HepG2 (cell line): Measurements from ENCODE around the gene RCOR1. TPM values are rescaled to one million over a fixed set of nuclear protein-coding genes. Genes with fewer than 3 reads are reported as not detected.

ENCODE experiments used
- ATAC-seq: fragments of 200-7000 bp; cut with Tn5 transposase; 3 replicates; pipeline ENCODE4 v1.9.1; 2020; ENCODE audit warnings: mild to moderate bottlenecking, moderate library complexity
- BruUV-seq: library from RNA; stranded (reverse); fragments of 400-500 nt; replicated peaks from 2 replicates; lab custom pipeline; 2021; lab: Mats Ljungman, UMichigan
- CTCF ChIA-PET: fragments of 300-600 bp; formaldehyde crosslinking; extraction: SDS; loops from one replicate; lab custom pipeline; 2021; ENCODE audit warnings: low total read pairs, inconsistent platforms, low intra/inter-chr PET ratio; lab: Yijun Ruan, JAX
- POLR2A ChIA-PET: fragments of 350-600 bp; sonication (Branson Sonifier 250); formaldehyde crosslinking; loops from one replicate; lab custom pipeline; 2020; ENCODE audit warnings: antibody characterized with exemption, inconsistent platforms; lab: Yijun Ruan, JAX
- DNase-seq: peaks from one replicate; pipeline ENCODE4 v3.0.0-alpha.2; 2015; ENCODE audit warnings: low spot score
- FAIRE-seq: peaks from 3 replicates; lab custom pipeline; 2011; peaks lifted over from hg19 to GRCh38; lab: Jason Lieb, UNC
- H2AFZ ChIP-seq: one replicate; pipeline ENCODE4 v1.6.1; 2011; ENCODE audit warnings: low read length, inconsistent platforms
- H3K27ac ChIP-seq: fragments of 300-600 bp; 3 replicates; pipeline ENCODE4 v1.8.0; 2011; ENCODE audit warnings: mixed run types, mild to moderate bottlenecking, mixed read lengths, low read length, inconsistent platforms; ENCODE audit not compliant: insufficient read depth; ENCODE audit errors: extremely low read length
- H3K27me3 ChIP-seq, 2 experiments: fragments of 200-600 bp in 1 of 2; 2 replicates in 1 of 2; 3 replicates in 1 of 2; pipeline versions ENCODE4 v1.6.0 to v1.8.0; 2011; ENCODE audit warnings: low read length in 2 of 2, mild to moderate bottlenecking in 2 of 2, moderate library complexity in 2 of 2, inconsistent platforms in 1 of 2; ENCODE audit not compliant: insufficient read depth in 2 of 2, control insufficient read depth in 1 of 2
- H3K36me3 ChIP-seq, 2 experiments: fragments of 200-600 bp in 1 of 2; replicated peaks in 1 of 2; 2 replicates in 1 of 2; 3 replicates in 1 of 2; pipeline versions ENCODE4 v1.5.1 to v1.8.0; 2011; ENCODE audit warnings: low read length in 2 of 2, inconsistent platforms in 1 of 2; ENCODE audit not compliant: insufficient read depth in 2 of 2, control insufficient read depth in 1 of 2
- H3K4me1 ChIP-seq: 2 replicates; pipeline ENCODE4 v1.5.1; 2012; ENCODE audit warnings: low read length, inconsistent platforms; ENCODE audit not compliant: insufficient read depth
- H3K4me2 ChIP-seq: 2 replicates; pipeline ENCODE4 v1.6.0; 2011; ENCODE audit warnings: low read depth, low read length, inconsistent platforms
- H3K4me3 ChIP-seq, 3 experiments: fragments of 200-600 bp in 1 of 3; sonication (generic), shearing (Covaris generic) in 1 of 3; replicated peaks in 1 of 3; 2 replicates each; pipeline ENCODE4 v1.5.1; 2011 to 2016; ENCODE audit warnings: low read length in 3 of 3, inconsistent platforms in 2 of 3, low read depth in 2 of 3, mild to moderate bottlenecking in 2 of 3, control low read depth in 1 of 3, mixed read lengths in 1 of 3; ENCODE audit not compliant: insufficient read depth in 1 of 3
- H3K79me2 ChIP-seq: one replicate; pipeline ENCODE4 v1.6.1; 2011; ENCODE audit warnings: low read length, inconsistent platforms; ENCODE audit not compliant: insufficient read depth
- H3K9ac ChIP-seq: 2 replicates; pipeline ENCODE4 v1.6.0; 2011; ENCODE audit warnings: mild to moderate bottlenecking, low read depth, low read length, inconsistent platforms; ENCODE audit not compliant: insufficient read depth
- H3K9me3 ChIP-seq: 2 replicates; pipeline ENCODE4 v1.5.1; 2012; ENCODE audit warnings: mild to moderate bottlenecking, low read length
- H4K20me1 ChIP-seq: 2 replicates; pipeline ENCODE4 v1.6.0; 2011; ENCODE audit warnings: inconsistent platforms, mild to moderate bottlenecking, low read length, moderate library complexity; ENCODE audit not compliant: insufficient read depth
- DPF2 ChIP-seq: sonication (generic); formaldehyde crosslinking; IDR thresholded peaks from 2 replicates; pipeline ENCODE4 v1.4.0; 2020; ENCODE audit warnings: mild to moderate bottlenecking, low read depth, missing genetic modification reagents, borderline replicate concordance
- ELF3 ChIP-seq: IDR thresholded peaks from 2 replicates; pipeline ENCODE4 v1.6.1; 2016; ENCODE audit warnings: missing genetic modification reagents, missing compliant biosample characterization
- FOXC1 ChIP-seq: sonication (generic); formaldehyde crosslinking; IDR thresholded peaks from 2 replicates; pipeline ENCODE4 v1.8.0; 2022; ENCODE audit warnings: mild to moderate bottlenecking, missing genetic modification reagents, borderline replicate concordance
- GATAD2A ChIP-seq: IDR thresholded peaks from 2 replicates; pipeline ENCODE4 v1.6.1; 2016
- GZF1 ChIP-seq: sonication (generic); formaldehyde crosslinking; IDR thresholded peaks from 2 replicates; pipeline ENCODE4 v1.5.1; 2020; ENCODE audit warnings: mild to moderate bottlenecking, missing genetic modification reagents
- HNF4A ChIP-seq: sonication (generic); formaldehyde crosslinking; IDR thresholded peaks from 2 replicates; pipeline ENCODE4 v1.4.0; 2020; ENCODE audit warnings: missing genetic modification reagents
- HOXA3 ChIP-seq: sonication (generic); formaldehyde crosslinking; IDR thresholded peaks from 2 replicates; pipeline ENCODE4 v1.5.0; 2020; ENCODE audit warnings: missing genetic modification reagents
- NFYB ChIP-seq: sonication (generic); formaldehyde crosslinking; IDR thresholded peaks from 2 replicates; pipeline ENCODE4 v1.4.0; 2020; ENCODE audit warnings: missing genetic modification reagents
- PBX3 ChIP-seq: sonication (generic); formaldehyde crosslinking; IDR thresholded peaks from 2 replicates; pipeline ENCODE4 v1.8.1; 2023; ENCODE audit warnings: missing genetic modification reagents, inconsistent platforms, borderline replicate concordance
- ZNF850 ChIP-seq: sonication (generic); formaldehyde crosslinking; conservative IDR thresholded peaks from 2 replicates; pipeline ENCODE4 v1.9.0; 2021; ENCODE audit warnings: mild to moderate bottlenecking, missing genetic modification reagents
- WGBS: methylation state at CpG from one replicate; pipeline ENCODE4 v1.1.6; 2017; ENCODE audit warnings: low lambda C conversion rate; 5-methylcytosine and 5-hydroxymethylcytosine counted together
- in situ Hi-C: cut with HindIII; loops from 2 replicates; pipeline ENCODE4 v1.10.0; 2017; ENCODE audit warnings: low pct_unique_long_range_greater_than_20kb; ENCODE audit not compliant: extremely low pct_ligation_motif_present
- intact Hi-C: fragments of 100-400 bp; cut with micrococcal nuclease; formaldehyde crosslinking; loops from one replicate; pipeline ENCODE4 v1.10.0; 2022; ENCODE audit not compliant: unreplicated experiment
- polyA plus RNA-seq, 8 experiments: library from polyadenylated mRNA; depleted of rRNA in 3 of 8; stranded (reverse) in 7 of 8; unstranded in 1 of 8; fragments of >200 nt; fragmentation: Illumina TruSeq in 4 of 8; extraction: Trizol in 4 of 8; gene quantifications; 2 replicates each; pipeline versions ENCODE4 v1.2.1 to v1.2.3, GENCODE V29; 2011 to 2016; ENCODE audit warnings: low read depth in 4 of 8, missing spikeins in 1 of 8, mixed read lengths in 1 of 8; ENCODE audit not compliant: insufficient read depth in 1 of 8
- total RNA-seq, 5 experiments: library from RNA; depleted of rRNA; stranded (reverse); fragments of >200 nt; fragmentation: Illumina TruSeq; extraction: Trizol; gene quantifications; 2 replicates each; pipeline ENCODE4 v1.2.3, GENCODE V29; 2016; ENCODE audit warnings: low read depth in 1 of 5
- TF ChIP-seq, protein P1 (sequence below): sonication (generic); formaldehyde crosslinking; IDR thresholded peaks from 2 replicates; pipeline ENCODE4 v1.8.1; 2023; ENCODE audit warnings: mild to moderate bottlenecking, inconsistent platforms, moderate library complexity, missing genetic modification reagents, borderline replicate concordance
- TF ChIP-seq, protein P2 (sequence below): sonication (generic); formaldehyde crosslinking; IDR thresholded peaks from 2 replicates; pipeline ENCODE4 v1.4.0; 2020; ENCODE audit warnings: mild to moderate bottlenecking, low read depth, missing genetic modification reagents
- TF ChIP-seq, protein P3 (sequence below): sonication (generic); formaldehyde crosslinking; IDR thresholded peaks from 2 replicates; pipeline ENCODE4 v1.4.0; 2020; ENCODE audit warnings: missing genetic modification reagents

RCOR1 gene
- total and polyA plus RNA-seq, 2 of the 13 experiments (the other 11 are each of a cell fraction or from before 2014, with no cell fraction given): 10.2 to 11.1 TPM

GRCh38 chr14:102695167-102695555 lies 102.7 kb downstream of the RCOR1 start:
- ChIA-PET POLR2A (interaction anchor here (0.8 to 0.9 kb wide), 2 partner anchors 12 to 379 kb away, joined by 4 read pairs; no protein-coding TSS in a partner anchor), CTCF (interaction anchor here (1.2 kb wide), 1 partner anchor 78 kb away, joined by 3 read pairs; no protein-coding TSS in a partner anchor)
- no peak for TF ChIP-seq DPF2
- TF ChIP-seq, protein P1, sequence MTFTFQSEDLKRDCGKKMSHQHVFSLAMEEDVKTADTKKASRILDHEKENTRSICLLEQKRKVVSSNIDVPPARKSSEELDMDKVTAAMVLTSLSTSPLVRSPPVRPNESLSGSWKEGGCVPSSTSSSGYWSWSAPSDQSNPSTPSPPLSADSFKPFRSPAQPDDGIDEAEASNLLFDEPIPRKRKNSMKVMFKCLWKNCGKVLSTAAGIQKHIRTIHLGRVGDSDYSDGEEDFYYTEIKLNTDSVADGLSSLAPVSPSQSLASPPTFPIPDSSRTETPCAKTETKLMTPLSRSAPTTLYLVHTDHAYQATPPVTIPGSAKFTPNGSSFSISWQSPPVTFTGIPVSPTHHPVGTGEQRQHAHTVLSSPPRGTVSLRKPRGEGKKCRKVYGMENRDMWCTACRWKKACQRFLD (CRISPR knock-in tag): no peak
- TF ChIP-seq, protein P2, sequence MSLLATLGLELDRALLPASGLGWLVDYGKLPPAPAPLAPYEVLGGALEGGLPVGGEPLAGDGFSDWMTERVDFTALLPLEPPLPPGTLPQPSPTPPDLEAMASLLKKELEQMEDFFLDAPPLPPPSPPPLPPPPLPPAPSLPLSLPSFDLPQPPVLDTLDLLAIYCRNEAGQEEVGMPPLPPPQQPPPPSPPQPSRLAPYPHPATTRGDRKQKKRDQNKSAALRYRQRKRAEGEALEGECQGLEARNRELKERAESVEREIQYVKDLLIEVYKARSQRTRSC (CRISPR knock-in tag): no peak
- Histone ChIP-seq H3K4me3 (no peak overlapping the region), H3K9ac (no peak overlapping the region), H4K20me1 (peaks cover 30% of the 10 kb centered on the region), H3K4me1 (peaks cover 74% of the 10 kb centered on the region), H3K27me3 (no peaks in the 10 kb centered on the region), H3K4me2 (no peak overlapping the region), H2AFZ (no peak overlapping the region), H3K27ac (no peak overlapping the region), H3K36me3 (peaks cover 0 to 4% of the 10 kb centered on the region in 2 experiments; a peak in 1 of 5 replicates), H3K9me3 (no peaks in the 10 kb centered on the region), H3K79me2 (peaks cover 61% of the 10 kb centered on the region)
- DNase-seq (no peak), FAIRE-seq (no peak), ATAC-seq (no peak)
- no TSS peak for BruUV-seq
- intact Hi-C loops: loop anchor here (5.0 kb wide), 1 partner anchor 77 kb away; no protein-coding TSS in a partner anchor
- in situ Hi-C loops: loop anchor here (10.0 kb wide), 1 partner anchor 220 kb away; no protein-coding TSS in a partner anchor
- WGBS: 82% methylated on average over 3 of the region's 3 CpGs

GRCh38 chr14:102696332-102696731 lies 103.9 kb downstream of the RCOR1 start:
- 42% methylated on average over 8 of the region's 8 CpGs for WGBS
- Histone ChIP-seq H3K36me3 (peaks cover 0 to 8% of the 10 kb centered on the region in 2 experiments; a peak in 1 of 5 replicates), H3K79me2 (peaks cover 50% of the 10 kb centered on the region), H3K9ac (no peak overlapping the region), H3K4me3 (no peak overlapping the region), H3K4me1 (peaks cover 62% of the 10 kb centered on the region), H3K4me2 (peak overlapping the region; percentile 33; the same call in 1 of the 2 replicates), H3K27me3 (no peaks in the 10 kb centered on the region), H3K9me3 (no peaks in the 10 kb centered on the region), H3K27ac (no peak overlapping the region), H4K20me1 (peaks cover 22% of the 10 kb centered on the region), H2AFZ (no peak overlapping the region)
- in situ Hi-C loops: loop anchor here (10.0 kb wide), 1 partner anchor 218 kb away; no protein-coding TSS in a partner anchor
- DNase-seq (peak; percentile 28), FAIRE-seq (no peak), ATAC-seq (peak; percentile 44)
- intact Hi-C loops: loop anchor here (5.0 kb wide), 1 partner anchor 76 kb away; no protein-coding TSS in a partner anchor
- ChIA-PET POLR2A (no interaction called here), CTCF (interaction anchor here (0.6 kb wide), 1 partner anchor 40 kb away, joined by 3 read pairs; no protein-coding TSS in a partner anchor)
- BruUV-seq: no TSS peak
- TF ChIP-seq HOXA3 (CRISPR knock-in tag): 0 out of 2 replicates have a peak, but pooled peaks have one; percentile 32
- TF ChIP-seq GZF1 (CRISPR knock-in tag): no peak
- TF ChIP-seq ZNF850: no peak
- TF ChIP-seq GATAD2A (CRISPR knock-in tag): no peak
- TF ChIP-seq, protein P3, sequence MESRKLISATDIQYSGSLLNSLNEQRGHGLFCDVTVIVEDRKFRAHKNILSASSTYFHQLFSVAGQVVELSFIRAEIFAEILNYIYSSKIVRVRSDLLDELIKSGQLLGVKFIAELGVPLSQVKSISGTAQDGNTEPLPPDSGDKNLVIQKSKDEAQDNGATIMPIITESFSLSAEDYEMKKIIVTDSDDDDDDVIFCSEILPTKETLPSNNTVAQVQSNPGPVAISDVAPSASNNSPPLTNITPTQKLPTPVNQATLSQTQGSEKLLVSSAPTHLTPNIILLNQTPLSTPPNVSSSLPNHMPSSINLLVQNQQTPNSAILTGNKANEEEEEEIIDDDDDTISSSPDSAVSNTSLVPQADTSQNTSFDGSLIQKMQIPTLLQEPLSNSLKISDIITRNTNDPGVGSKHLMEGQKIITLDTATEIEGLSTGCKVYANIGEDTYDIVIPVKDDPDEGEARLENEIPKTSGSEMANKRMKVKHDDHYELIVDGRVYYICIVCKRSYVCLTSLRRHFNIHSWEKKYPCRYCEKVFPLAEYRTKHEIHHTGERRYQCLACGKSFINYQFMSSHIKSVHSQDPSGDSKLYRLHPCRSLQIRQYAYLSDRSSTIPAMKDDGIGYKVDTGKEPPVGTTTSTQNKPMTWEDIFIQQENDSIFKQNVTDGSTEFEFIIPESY (CRISPR knock-in tag): 0 out of 2 replicates have a peak, but pooled peaks have one; percentile 7
- TF ChIP-seq PBX3 (CRISPR knock-in tag): no peak
- peak; percentile 46; the same call in 1 of the 2 replicates for TF ChIP-seq HNF4A
- no peak for TF ChIP-seq NFYB (CRISPR knock-in tag)
- no peak for TF ChIP-seq ELF3 (CRISPR knock-in tag)
- TF ChIP-seq FOXC1: no peak
